WTC11 (cell line): ENCODE data around the gene MYOD1. TPM values are rescaled to one million over a fixed set of nuclear protein-coding genes. Genes with fewer than 3 reads are reported as not detected.

Experiments
- ATAC-seq: fragments of 200-7000 bp; cut with Tn5 transposase; 2 replicates; pipeline ENCODE4 v1.10.0; 2021; ENCODE audit warnings: mild to moderate bottlenecking, moderate library complexity
- CTCF ChIA-PET: fragments of 300-600 bp; sonication (Branson Sonifier 250); formaldehyde crosslinking; loops from one replicate; lab custom pipeline; 2021; ENCODE audit warnings: antibody characterized with exemption; lab: Charles Lee
- POLR2A ChIA-PET: fragments of 350-600 bp; sonication (Branson Sonifier 250); formaldehyde crosslinking; loops from one replicate; lab custom pipeline; 2021; ENCODE audit warnings: antibody characterized with exemption; lab: Charles Lee
- DNase-seq: peaks from one replicate; pipeline ENCODE4 v3.0.0; 2021; ENCODE audit warnings: low spot score
- H3K27ac Mint-ChIP-seq: 2 replicates; pipeline ENCODE4 v1.8.0; 2021; ENCODE audit warnings: mixed read lengths
- H3K27me3 Mint-ChIP-seq: 2 replicates; pipeline ENCODE4 v1.8.0; 2021; ENCODE audit warnings: low read depth, mild to moderate bottlenecking, moderate library complexity, mixed read lengths
- H3K36me3 Mint-ChIP-seq: 2 replicates; pipeline ENCODE4 v1.8.0; 2021; ENCODE audit warnings: mixed read lengths
- H3K4me1 Mint-ChIP-seq: 2 replicates; pipeline ENCODE4 v1.8.0; 2022; ENCODE audit warnings: mixed read lengths
- H3K4me3 Mint-ChIP-seq: 2 replicates; pipeline ENCODE4 v1.8.0; 2021; ENCODE audit warnings: mild to moderate bottlenecking, moderate library complexity, mixed read lengths
- H3K9me3 Mint-ChIP-seq: 2 replicates; pipeline ENCODE4 v1.8.0; 2021; ENCODE audit warnings: mixed read lengths
- ARID4B ChIP-seq: sonication (generic); formaldehyde crosslinking; IDR thresholded peaks from 2 replicates; pipeline ENCODE4 v1.8.0; 2023; ENCODE audit warnings: missing genetic modification reagents, mild to moderate bottlenecking, borderline replicate concordance
- ATF1 ChIP-seq: sonication (generic); formaldehyde crosslinking; IDR thresholded peaks from 2 replicates; pipeline ENCODE4 v1.8.1; 2023; ENCODE audit warnings: mild to moderate bottlenecking, moderate library complexity, missing genetic modification reagents
- ATF3 ChIP-seq: sonication (generic); formaldehyde crosslinking; conservative IDR thresholded peaks from 2 replicates; pipeline ENCODE4 v1.8.1; 2022; ENCODE audit warnings: mild to moderate bottlenecking, missing genetic modification reagents
- CREM ChIP-seq: sonication (generic); formaldehyde crosslinking; IDR thresholded peaks from 2 replicates; pipeline ENCODE4 v1.8.1; 2022; ENCODE audit warnings: mild to moderate bottlenecking, missing genetic modification reagents, moderate library complexity
- E2F4 ChIP-seq: sonication (generic); formaldehyde crosslinking; IDR thresholded peaks from 2 replicates; pipeline ENCODE4 v1.8.1; 2022; ENCODE audit warnings: low read depth, mild to moderate bottlenecking, moderate library complexity, missing genetic modification reagents, borderline replicate concordance
- ERG ChIP-seq: fragments of 250-450 bp; sonication (Bioruptor Pico); IDR thresholded peaks from 2 replicates; pipeline ENCODE4 v1.8.0; 2021; ENCODE audit warnings: mild to moderate bottlenecking
- ESRRA ChIP-seq: sonication (generic); formaldehyde crosslinking; IDR thresholded peaks from 2 replicates; pipeline ENCODE4 v1.8.1; 2022; ENCODE audit warnings: mild to moderate bottlenecking, missing genetic modification reagents, borderline replicate concordance
- GABPB1 ChIP-seq: sonication (generic); formaldehyde crosslinking; IDR thresholded peaks from 2 replicates; pipeline ENCODE4 v1.8.1; 2023; ENCODE audit warnings: mild to moderate bottlenecking, missing genetic modification reagents
- MAX ChIP-seq: sonication (generic); formaldehyde crosslinking; IDR thresholded peaks from 2 replicates; pipeline ENCODE4 v1.8.0; 2022; ENCODE audit warnings: mild to moderate bottlenecking, missing genetic modification reagents
- NFATC4 ChIP-seq: fragments of 250-450 bp; sonication (Bioruptor Pico); IDR thresholded peaks from 2 replicates; pipeline ENCODE4 v1.9.0; 2021; ENCODE audit warnings: mild to moderate bottlenecking
- NFYB ChIP-seq: sonication (generic); formaldehyde crosslinking; conservative IDR thresholded peaks from 2 replicates; pipeline ENCODE4 v1.8.0; 2022; ENCODE audit warnings: low read depth, missing genetic modification reagents
- PREB ChIP-seq: sonication (generic); formaldehyde crosslinking; IDR thresholded peaks from 2 replicates; pipeline ENCODE4 v1.8.1; 2022; ENCODE audit warnings: mild to moderate bottlenecking, missing genetic modification reagents, moderate library complexity, borderline replicate concordance
- SMAD3 ChIP-seq: sonication (generic); formaldehyde crosslinking; IDR thresholded peaks from 2 replicates; pipeline ENCODE4 v1.8.0; 2022; ENCODE audit warnings: missing genetic modification reagents, mild to moderate bottlenecking, borderline replicate concordance
- TEAD4 ChIP-seq: sonication (generic); formaldehyde crosslinking; IDR thresholded peaks from 2 replicates; pipeline ENCODE4 v1.8.0; 2022; ENCODE audit warnings: mild to moderate bottlenecking, missing genetic modification reagents
- USF1 ChIP-seq: sonication (generic); formaldehyde crosslinking; IDR thresholded peaks from 2 replicates; pipeline ENCODE4 v1.8.0; 2022; ENCODE audit warnings: mild to moderate bottlenecking, missing genetic modification reagents
- ZBTB43 ChIP-seq: sonication (generic); formaldehyde crosslinking; IDR thresholded peaks from 2 replicates; pipeline ENCODE4 v1.8.1; 2023; ENCODE audit warnings: mild to moderate bottlenecking, missing genetic modification reagents
- ZNF232 ChIP-seq: sonication (generic); formaldehyde crosslinking; IDR thresholded peaks from 2 replicates; pipeline ENCODE4 v1.8.0; 2022; ENCODE audit warnings: mild to moderate bottlenecking, missing genetic modification reagents
- ZNF281 ChIP-seq: sonication (generic); formaldehyde crosslinking; IDR thresholded peaks from 2 replicates; pipeline ENCODE4 v1.8.0; 2023; ENCODE audit warnings: mild to moderate bottlenecking, missing genetic modification reagents
- ZNF317 ChIP-seq: sonication (generic); formaldehyde crosslinking; IDR thresholded peaks from 2 replicates; pipeline ENCODE4 v1.8.1; 2023; ENCODE audit warnings: low read depth, mild to moderate bottlenecking, moderate library complexity, missing genetic modification reagents, borderline replicate concordance
- ZNF512 ChIP-seq: sonication (generic); formaldehyde crosslinking; IDR thresholded peaks from 2 replicates; pipeline ENCODE4 v1.8.1; 2022; ENCODE audit warnings: missing genetic modification reagents, borderline replicate concordance
- total RNA-seq: library from RNA; stranded (reverse); gene quantifications from 3 replicates; pipeline ENCODE4 v1.2.3, GENCODE V29; 2021

The MYOD1 gene
- total RNA-seq, 1 experiment from 2014 or later = not detected

- TF ChIP-seq ZBTB43 (CRISPR knock-in tag) (no peak), ZNF317 (CRISPR knock-in tag) (no peak), ZNF512 (CRISPR knock-in tag) (no peak), CREM (no peak), MAX (CRISPR knock-in tag) (no peak), NFATC4 (CRISPR knock-in tag) (no peak), ATF3 (CRISPR knock-in tag) (no peak), ARID4B (CRISPR knock-in tag) (no peak)
Measured at GRCh38 chr11:17752144-17752543, 32.8 kb downstream of the MYOD1 start (continued).

- ChIA-PET CTCF (interaction anchor here (1.1 to 3.0 kb wide), 11 partner anchors 9 to 220 kb away, joined by 3 to 28 read pairs (median 7); partner anchors contain the start of gene KCNC1), POLR2A (no interaction called here)
- ATAC-seq = no peak
- no peaks in the 10 kb centered on the region; the same call in none of the 2 replicates for H3K27me3 Mint-ChIP-seq
- H3K9me3 Mint-ChIP-seq = no peaks in the 10 kb centered on the region
- H3K27ac Mint-ChIP-seq = no peak overlapping the region
- H3K4me3 Mint-ChIP-seq = no peak overlapping the region
- H3K4me1 Mint-ChIP-seq = no peaks in the 10 kb centered on the region
- no peak for DNase-seq
- H3K36me3 Mint-ChIP-seq = no peaks in the 10 kb centered on the region
- no peak for TF ChIP-seq ESRRA
- TF ChIP-seq PREB (CRISPR knock-in tag) = no peak
- TF ChIP-seq SMAD3 (CRISPR knock-in tag) = no peak
- no peak for TF ChIP-seq USF1 (CRISPR knock-in tag)
- TF ChIP-seq TEAD4 = no peak
- no peak for TF ChIP-seq ATF1
- no peak for TF ChIP-seq ZNF281
- TF ChIP-seq E2F4 = no peak
- TF ChIP-seq NFYB (CRISPR knock-in tag) = no peak
- no peak for TF ChIP-seq GABPB1 (CRISPR knock-in tag)
- TF ChIP-seq ZNF232 = no peak
- no peak for TF ChIP-seq ERG
Measured at GRCh38 chr11:17753153-17753552, 33.8 kb downstream of the MYOD1 start.
